NOMO-1 treated with DMSO at 0.1 percent for 48 hours (cell line): Measurements from ENCODE around the gene MAN1C1.

Experiments used
- DNase-seq: peaks from one replicate; lab custom pipeline; 2025; ENCODE audit not compliant: unreplicated experiment; lab: John Stamatoyannopoulos, UW

Gene MAN1C1

GRCh38 chr1:25796811-25797458, 180.3 kb downstream of the MAN1C1 start:
- peak; percentile 74 for DNase-seq

DNA sequence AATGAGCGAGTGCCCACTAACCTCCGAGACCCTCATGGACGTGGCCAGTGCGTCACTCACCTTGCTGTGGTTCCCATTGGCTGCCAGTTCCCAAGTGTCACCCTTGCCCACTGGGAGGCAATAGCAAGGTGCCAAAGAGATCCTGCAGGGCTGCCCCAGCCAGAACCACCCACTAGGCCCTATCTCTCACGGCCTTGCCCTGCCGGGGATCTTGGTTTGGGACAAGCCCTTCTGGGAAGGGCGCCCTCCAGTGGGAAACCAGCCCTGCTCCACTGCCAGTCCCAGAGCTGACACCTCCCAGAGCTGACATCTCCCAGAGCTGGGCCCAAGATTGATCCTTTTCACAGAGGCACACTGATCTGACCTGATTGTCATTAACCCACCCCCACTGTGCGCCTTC, 181.3 kb downstream of the MAN1C1 start:
- no peak for DNase-seq

DNA sequence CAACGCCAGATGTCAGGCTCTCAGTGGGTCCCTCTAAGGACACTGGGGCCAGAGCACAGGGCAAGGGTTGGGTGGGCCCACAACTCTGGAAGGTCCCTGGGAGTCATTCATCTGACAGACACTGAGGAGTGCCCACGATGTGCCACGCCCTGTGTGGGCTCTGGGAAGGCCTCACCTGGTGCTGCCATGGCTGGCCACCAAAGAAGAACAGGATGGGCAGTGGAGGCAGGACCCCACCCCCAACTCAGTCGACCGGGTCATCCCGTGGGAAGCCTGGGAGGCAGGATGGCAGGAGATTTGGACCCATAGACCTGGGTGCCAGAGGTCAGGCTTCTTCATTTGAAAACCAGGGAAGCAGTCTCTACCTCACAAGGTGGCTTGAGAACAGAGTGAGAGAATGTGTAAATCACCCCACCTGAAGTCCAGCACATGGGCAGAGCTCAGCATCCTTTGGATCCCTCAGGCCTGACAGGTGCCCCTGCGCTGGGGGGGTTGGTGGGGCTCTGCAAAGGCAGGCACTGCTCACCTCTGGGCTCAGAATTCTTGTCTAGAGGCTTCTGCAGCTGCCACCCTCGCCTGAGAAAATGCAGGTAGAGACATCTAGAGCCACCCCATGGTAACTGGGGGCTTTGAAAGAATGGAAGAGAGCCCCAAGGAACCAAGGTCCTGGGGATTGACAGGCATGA, 182.2 kb downstream of the MAN1C1 start:
- no peak for DNase-seq

DNA sequence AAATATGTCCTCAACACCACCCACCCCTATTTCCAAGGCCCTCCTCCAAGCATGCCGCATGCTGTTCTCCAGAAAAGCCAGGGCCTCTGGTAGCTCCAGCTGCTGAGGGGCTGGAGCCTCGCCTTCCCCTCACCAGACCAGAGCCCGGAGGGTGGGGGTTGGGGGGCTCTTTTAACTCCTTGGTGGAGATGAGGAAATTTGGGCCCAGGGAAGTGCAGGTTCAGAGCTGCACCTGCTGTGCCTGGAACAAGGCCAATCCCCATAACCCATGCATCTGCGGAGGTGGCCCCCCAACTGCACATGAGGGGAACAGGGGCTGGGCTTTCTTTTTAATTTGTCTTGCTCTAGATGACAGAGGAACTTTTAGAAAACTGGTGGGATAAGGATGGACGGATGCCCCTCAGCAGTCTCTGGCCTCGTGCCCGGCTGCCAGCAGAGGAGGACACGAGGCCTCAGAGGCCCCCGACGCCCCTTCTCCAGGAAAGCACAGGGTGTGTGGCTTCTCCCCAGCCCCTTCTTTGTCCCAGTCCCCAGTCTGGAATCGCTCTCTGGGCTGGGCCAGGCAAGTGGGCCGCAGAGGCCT, 182.9 kb downstream of the MAN1C1 start:
- no peak for DNase-seq

DNA sequence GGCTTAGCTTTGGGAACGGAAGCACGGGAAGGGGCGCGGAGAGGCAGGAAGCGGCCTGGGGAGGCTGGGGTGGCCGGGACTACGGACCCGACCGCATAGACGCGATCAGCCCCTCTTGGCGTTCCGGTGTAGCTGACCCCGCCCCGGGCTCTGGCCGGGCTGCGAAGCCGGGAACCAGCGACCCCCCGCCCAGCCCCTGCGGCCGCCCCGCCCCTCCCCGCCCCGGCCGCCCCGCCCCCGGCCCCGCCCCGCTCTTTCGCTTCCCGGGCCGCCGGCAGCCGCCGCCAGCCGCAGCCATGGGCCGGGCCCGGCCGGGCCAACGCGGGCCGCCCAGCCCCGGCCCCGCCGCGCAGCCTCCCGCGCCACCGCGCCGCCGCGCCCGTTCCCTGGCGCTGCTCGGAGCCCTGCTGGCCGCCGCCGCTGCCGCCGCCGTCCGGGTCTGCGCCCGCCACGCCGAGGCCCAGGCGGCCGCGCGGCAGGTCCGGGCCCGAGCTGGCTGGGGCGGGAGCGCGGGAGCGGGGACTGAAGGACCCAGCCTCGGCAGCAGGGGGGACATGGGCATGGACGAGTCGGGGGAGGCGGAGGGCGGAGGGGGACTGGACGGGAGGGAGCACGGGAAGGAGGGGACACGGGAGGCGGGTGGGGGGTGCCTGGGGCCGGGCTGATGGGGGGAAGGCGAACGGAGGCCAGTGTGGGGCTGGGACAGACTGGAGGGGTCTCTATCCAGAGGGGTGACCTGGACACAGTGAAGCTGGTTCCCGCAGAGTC, 183.5 kb downstream of the MAN1C1 start, which contains the start of gene SELENON:
SELENON (plus strand) TSS at position 259 of the 768 bp plus-strand sequence; CDS start at position 297, 38 bp downstream.
- no peak for DNase-seq

DNA sequence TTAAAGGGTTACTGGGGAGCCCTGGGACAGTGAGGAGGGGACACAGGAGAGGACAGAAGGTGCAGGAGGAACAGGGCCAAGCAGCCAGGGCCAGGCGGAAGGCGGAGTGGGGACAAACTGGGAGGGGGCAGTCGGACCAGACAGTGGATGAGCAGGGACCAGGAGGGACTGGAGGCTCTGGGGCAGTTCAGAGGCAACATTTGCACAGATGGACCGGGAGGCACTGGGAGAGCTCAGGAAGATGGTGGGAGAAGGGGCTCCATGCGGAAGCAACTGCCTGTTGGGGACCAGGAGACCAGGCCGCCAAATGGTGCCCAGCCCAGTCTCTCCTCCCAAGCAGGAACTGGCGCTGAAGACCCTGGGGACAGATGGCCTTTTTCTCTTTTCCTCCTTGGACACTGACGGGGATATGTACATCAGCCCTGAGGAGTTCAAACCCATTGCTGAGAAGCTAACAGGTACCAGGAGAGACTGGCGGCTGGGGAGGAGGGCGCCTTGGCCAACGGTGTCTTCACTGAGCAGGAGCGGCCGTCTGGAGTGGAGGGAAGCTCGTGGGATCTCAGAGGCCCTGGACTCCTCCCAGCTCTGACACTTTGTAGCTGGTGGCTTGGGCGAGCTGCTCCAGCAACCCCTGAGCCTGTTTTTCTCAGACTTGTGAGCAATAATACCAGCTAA, 184.2 kb downstream of the MAN1C1 start:
- DNase-seq = no peak

DNA sequence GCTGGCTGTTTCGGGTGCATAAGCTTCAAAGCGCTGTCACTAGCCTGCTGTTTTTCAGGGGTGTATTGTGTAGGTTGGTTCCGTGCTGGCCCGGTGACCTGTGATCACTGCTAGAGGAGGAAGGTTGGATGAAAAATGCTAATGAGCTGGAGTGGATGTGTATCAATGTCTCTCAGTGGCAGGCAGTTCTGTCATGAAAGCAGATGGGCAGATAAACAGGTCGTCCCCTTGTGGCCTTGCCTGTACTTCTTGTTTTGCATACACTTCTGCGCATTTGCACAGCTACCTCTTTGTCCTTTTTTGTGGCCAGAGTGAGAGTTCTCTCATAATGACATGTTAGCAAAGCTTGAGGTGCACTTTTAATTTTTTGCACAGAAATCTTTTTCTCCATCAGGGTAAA, 186.3 kb downstream of the MAN1C1 start:
- no peak for DNase-seq

GRCh38 chr1:25803368-25803767, 186.8 kb downstream of the MAN1C1 start:
- DNase-seq = no peak

GRCh38 chr1:25804244-25804963, 187.8 kb downstream of the MAN1C1 start:
- DNase-seq = no peak

GRCh38 chr1:25804964-25805862, 188.6 kb downstream of the MAN1C1 start:
- DNase-seq = no peak

- DNase-seq = no peak
These were observed 189.3 kb downstream of the MAN1C1 start for GRCh38 chr1:25805863-25806225.

GRCh38 chr1:25806418-25806817, 189.8 kb downstream of the MAN1C1 start:
- no peak for DNase-seq

- no peak for DNase-seq
These were observed 191.1 kb downstream of the MAN1C1 start for GRCh38 chr1:25807480-25808390.

DNA sequence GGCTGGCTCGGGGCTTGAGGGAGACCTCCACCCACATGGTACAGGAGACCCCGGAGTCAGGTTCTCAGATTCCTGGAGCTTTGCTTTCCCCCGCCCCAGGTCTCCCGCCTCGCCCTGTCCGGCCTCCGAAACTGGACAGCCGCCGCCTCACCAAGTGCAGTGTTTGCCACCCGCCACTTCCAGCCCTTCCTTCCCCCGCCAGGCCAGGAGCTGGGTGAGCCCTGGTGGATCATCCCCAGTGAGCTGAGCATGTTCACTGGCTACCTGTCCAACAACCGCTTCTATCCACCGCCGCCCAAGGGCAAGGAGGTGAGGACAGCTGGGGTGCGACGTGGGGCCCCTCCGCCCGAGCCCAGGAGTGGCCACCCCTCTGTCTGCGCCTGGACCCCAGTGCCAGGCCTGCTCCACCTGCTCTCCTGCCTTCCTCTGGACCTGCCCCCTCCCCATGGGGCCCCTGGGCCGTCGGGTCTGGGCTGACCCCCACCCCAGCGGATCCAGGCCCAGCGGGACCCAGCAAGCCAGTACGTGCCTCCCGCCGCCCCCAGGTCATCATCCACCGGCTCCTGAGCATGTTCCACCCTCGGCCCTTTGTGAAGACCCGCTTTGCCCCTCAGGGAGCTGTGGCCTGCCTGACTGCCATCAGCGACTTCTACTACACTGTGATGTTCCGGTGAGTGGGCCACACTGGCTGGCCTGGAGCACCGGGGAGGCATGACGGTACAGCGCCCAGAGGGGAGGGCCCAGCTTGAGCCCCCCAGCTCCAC, 192.1 kb downstream of the MAN1C1 start:
- no peak for DNase-seq

DNA sequence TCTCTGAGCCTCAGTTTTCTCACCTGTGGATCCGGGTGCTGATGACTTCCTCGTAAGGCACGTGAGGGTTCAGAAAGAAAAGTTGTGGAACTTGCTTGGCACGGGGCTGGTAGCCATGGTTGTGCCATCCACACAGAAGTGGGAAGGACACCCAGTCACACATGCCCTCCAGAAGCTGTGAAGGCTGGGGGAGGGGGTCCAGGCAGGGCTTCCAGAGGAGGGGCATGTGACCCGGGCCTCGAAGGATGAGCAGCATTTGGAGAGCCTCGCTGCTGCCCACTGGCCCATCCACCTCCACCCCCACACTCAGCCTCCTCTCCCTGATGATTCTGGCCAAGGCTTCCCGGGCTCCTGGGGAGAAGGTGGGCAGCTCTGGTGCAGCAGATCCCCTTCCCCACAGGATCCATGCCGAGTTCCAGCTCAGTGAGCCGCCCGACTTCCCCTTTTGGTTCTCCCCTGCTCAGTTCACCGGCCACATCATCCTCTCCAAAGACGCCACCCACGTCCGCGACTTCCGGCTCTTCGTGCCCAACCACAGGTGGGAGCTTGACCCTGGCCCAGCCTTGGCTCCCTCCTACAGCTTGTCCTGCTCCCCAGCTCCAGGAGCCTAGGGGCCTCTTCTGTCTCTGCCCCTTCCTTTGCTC, 192.8 kb downstream of the MAN1C1 start:
- no peak for DNase-seq

DNA sequence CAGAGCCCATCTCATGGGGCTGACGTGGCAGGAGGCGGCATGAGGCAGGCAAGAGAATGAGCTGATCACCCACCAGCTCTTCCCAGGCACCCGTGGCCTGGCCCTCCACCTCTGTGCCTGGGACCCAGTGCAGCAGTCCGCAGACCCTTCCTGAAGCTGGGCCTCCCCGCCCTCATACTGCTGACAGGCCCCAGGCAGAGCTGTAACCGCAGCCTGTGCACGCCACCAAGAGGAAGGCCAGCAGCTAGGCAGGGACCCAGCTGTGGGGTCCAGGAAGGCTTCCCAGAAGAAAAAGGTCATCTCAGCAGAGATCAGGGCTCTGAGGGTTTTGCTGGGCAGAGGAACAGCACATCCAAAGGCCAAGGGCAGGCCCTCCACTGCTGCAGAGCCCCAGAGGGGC, 193.3 kb downstream of the MAN1C1 start:
- DNase-seq = no peak
